ENCODE measurements around the gene WDR1. TPM values are rescaled to one million over a fixed set of nuclear protein-coding genes. Genes with fewer than 3 reads are reported as not detected.
A peak's percentile ranks its signal among the peaks of the same experiment; 100 is the strongest.

The WDR1 gene
- total and polyA plus RNA-seq, 10 of the 15 experiments (the other 5 are each of a cell fraction or from before 2014, with no cell fraction given): 28.5 to 397 (median 290) TPM

DNA sequence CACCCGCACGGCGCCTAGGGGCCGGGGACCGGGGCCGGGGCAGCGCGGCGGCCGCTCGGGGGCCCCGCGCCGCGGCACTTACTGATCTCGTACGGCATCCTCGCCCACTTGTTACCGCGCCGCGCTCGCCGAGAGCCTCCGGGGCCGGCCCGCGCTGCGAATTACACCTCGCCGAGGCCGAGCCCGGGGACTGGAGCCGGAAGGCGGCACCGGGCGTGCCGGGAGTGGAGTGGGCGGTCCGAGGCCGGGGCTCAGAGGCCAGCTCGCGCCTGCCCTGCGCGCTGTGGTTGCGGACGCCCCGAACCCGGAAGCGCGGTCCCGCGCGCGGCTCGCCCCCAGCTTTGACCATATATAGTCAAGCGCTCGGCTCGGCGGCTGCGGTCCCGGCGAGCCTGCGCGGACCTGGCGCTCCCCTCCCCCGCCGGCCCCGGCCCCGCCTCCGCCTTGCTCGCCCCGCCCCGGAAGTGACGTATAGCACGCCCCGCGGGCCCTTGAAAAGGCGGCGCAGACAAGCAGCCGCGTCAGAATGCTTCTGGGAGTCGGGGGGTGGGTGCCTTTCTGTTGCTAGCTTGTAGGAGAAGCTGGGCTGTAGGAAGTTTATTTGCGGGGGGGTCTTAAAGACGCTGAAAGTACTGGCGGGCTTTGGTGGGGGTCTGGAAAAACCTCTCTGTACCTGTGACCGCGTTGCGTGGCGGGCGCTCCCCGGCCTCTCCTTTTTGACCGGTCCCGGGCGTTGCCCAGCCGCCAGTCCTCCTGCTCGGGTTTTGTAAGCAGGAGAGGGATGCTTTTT, at the start of gene WDR1 (continued):
- TF ChIP-seq SRF (IDR thresholded peaks at IDR 0.05; ENCODE audit: low read depth in 2 of 2, low read length in 2 of 2) (peak; percentile 97 to 99), RFX5 (IDR thresholded peaks at IDR 0.05; ENCODE audit: low read depth, low read length) (no peak), BHLHE40 (IDR thresholded peaks at IDR 0.05; ENCODE audit: borderline replicate concordance in 1 of 2, low read depth in 2 of 2, low read length in 1 of 2) (peak; percentile 66 to 90; a peak in 3 of 4 replicates), ZNF217 (IDR thresholded peaks at IDR 0.05) (no peak), HDGF (IDR thresholded peaks at IDR 0.05) (no peak), TAF1 (IDR thresholded peaks at IDR 0.05; ENCODE audit: borderline replicate concordance, low read depth, low read length) (peak; percentile 90), YY1 (IDR thresholded peaks at IDR 0.05; ENCODE audit: low read depth, low read length) (no peak), JUNB (IDR thresholded peaks at IDR 0.05) (no peak), SREBF1 (IDR thresholded peaks at IDR 0.05; ENCODE audit: low read length) (no peak), TCF12 (IDR thresholded peaks at IDR 0.05; ENCODE audit: low read depth, low read length) (peak; percentile 45; the same call in 1 of the 2 replicates), TBL1XR1 (IDR thresholded peaks at IDR 0.05; ENCODE audit: low read depth, low read length) (0 out of 2 replicates have a peak, but pooled peaks have one; percentile 7), TCF3 (IDR thresholded peaks at IDR 0.05; ENCODE audit: borderline replicate concordance, insufficient read depth, low read depth, low read length) (peak; percentile 64; the same call in 1 of the 2 replicates), SMAD1 (IDR thresholded peaks at IDR 0.05; ENCODE audit: low read depth, partially characterized antibody) (peak; percentile 75), MTA2 (IDR thresholded peaks at IDR 0.05; ENCODE audit: low read depth) (no peak), POLR2AphosphoS5 (IDR thresholded peaks at IDR 0.05; ENCODE audit: low read length) (peak; percentile 98), STAT3 (IDR thresholded peaks at IDR 0.05; ENCODE audit: low read depth, low read length) (no peak)
- TF ChIP-seq, protein P1, sequence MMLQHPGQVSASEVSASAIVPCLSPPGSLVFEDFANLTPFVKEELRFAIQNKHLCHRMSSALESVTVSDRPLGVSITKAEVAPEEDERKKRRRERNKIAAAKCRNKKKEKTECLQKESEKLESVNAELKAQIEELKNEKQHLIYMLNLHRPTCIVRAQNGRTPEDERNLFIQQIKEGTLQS (IDR thresholded peaks at IDR 0.05; ENCODE audit: borderline replicate concordance, extremely low read depth, low read depth, low read length): no peak
- TF ChIP-seq, protein P2, sequence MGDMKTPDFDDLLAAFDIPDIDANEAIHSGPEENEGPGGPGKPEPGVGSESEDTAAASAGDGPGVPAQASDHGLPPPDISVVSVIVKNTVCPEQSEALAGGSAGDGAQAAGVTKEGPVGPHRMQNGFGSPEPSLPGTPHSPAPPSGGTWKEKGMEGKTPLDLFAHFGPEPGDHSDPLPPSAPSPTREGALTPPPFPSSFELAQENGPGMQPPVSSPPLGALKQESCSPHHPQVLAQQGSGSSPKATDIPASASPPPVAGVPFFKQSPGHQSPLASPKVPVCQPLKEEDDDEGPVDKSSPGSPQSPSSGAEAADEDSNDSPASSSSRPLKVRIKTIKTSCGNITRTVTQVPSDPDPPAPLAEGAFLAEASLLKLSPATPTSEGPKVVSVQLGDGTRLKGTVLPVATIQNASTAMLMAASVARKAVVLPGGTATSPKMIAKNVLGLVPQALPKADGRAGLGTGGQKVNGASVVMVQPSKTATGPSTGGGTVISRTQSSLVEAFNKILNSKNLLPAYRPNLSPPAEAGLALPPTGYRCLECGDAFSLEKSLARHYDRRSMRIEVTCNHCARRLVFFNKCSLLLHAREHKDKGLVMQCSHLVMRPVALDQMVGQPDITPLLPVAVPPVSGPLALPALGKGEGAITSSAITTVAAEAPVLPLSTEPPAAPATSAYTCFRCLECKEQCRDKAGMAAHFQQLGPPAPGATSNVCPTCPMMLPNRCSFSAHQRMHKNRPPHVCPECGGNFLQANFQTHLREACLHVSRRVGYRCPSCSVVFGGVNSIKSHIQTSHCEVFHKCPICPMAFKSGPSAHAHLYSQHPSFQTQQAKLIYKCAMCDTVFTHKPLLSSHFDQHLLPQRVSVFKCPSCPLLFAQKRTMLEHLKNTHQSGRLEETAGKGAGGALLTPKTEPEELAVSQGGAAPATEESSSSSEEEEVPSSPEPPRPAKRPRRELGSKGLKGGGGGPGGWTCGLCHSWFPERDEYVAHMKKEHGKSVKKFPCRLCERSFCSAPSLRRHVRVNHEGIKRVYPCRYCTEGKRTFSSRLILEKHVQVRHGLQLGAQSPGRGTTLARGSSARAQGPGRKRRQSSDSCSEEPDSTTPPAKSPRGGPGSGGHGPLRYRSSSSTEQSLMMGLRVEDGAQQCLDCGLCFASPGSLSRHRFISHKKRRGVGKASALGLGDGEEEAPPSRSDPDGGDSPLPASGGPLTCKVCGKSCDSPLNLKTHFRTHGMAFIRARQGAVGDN (IDR thresholded peaks at IDR 0.05): peak; percentile 42; the same call in 1 of the 2 replicates
- TF ChIP-seq, protein P3, sequence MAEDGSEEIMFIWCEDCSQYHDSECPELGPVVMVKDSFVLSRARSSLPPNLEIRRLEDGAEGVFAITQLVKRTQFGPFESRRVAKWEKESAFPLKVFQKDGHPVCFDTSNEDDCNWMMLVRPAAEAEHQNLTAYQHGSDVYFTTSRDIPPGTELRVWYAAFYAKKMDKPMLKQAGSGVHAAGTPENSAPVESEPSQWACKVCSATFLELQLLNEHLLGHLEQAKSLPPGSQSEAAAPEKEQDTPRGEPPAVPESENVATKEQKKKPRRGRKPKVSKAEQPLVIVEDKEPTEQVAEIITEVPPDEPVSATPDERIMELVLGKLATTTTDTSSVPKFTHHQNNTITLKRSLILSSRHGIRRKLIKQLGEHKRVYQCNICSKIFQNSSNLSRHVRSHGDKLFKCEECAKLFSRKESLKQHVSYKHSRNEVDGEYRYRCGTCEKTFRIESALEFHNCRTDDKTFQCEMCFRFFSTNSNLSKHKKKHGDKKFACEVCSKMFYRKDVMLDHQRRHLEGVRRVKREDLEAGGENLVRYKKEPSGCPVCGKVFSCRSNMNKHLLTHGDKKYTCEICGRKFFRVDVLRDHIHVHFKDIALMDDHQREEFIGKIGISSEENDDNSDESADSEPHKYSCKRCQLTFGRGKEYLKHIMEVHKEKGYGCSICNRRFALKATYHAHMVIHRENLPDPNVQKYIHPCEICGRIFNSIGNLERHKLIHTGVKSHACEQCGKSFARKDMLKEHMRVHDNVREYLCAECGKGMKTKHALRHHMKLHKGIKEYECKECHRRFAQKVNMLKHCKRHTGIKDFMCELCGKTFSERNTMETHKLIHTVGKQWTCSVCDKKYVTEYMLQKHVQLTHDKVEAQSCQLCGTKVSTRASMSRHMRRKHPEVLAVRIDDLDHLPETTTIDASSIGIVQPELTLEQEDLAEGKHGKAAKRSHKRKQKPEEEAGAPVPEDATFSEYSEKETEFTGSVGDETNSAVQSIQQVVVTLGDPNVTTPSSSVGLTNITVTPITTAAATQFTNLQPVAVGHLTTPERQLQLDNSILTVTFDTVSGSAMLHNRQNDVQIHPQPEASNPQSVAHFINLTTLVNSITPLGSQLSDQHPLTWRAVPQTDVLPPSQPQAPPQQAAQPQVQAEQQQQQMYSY (CRISPR knock-in tag; IDR thresholded peaks at IDR 0.05): peak; percentile 74

Data from GM12878 (cell line).